PFSK-1 (cell line): ENCODE data around the gene PSKH1.

Experiments
- FOXP2 ChIP-seq: optimal IDR thresholded peaks from 2 replicates; pipeline ENCODE3; 2011; ENCODE audit warnings: borderline replicate concordance, control low read depth, inconsistent platforms; ENCODE audit not compliant: insufficient read depth; ENCODE audit errors: extremely low read length, extremely low read depth
- POLR2AphosphoS5 ChIP-seq: IDR thresholded peaks from 2 replicates; pipeline ENCODE4 v1.6.1; 2012; ENCODE audit warnings: low read depth, mild to moderate bottlenecking, control low read depth, low read length, moderate library complexity
- REST ChIP-seq, 2 experiments: IDR thresholded peaks; 2 replicates each; pipeline versions ENCODE4 v1.6.1 to v1.8.0; 2011 to 2012; ENCODE audit warnings: low read depth in 2 of 2, low read length in 2 of 2, control low read depth in 1 of 2, inconsistent platforms in 1 of 2, mild to moderate bottlenecking in 1 of 2, moderate library complexity in 1 of 2; ENCODE audit not compliant: insufficient read depth in 1 of 2
- SIN3A ChIP-seq: IDR thresholded peaks from 2 replicates; pipeline ENCODE4 v1.6.1; 2012; ENCODE audit warnings: mild to moderate bottlenecking, low read length, moderate library complexity, borderline replicate concordance; ENCODE audit not compliant: insufficient read depth
- TAF1 ChIP-seq: IDR thresholded peaks from 2 replicates; pipeline ENCODE4 v1.6.1; 2012; ENCODE audit warnings: low read length, control low read depth, borderline replicate concordance; ENCODE audit not compliant: insufficient read depth

PSKH1 gene

DNA sequence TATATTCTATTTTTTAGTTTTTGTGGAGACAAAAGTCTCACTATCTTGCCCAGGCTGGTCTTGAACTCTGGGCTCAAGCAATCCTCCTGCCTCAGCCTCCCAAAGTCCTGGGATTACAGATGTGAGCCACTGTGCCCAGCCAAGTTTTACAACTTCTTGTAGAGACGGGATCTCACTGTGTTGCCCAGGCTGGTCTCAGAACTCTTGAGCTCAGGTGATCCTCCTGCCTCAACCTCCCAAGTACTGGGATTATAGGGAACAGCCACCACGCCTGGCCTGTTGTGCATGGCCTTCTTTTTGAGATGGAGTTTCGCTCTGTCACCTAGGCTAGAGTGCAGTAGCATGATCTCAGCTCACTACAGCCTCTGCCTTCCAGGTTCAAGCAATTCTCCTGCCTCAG, 39.4 kb upstream of the PSKH1 start:
- TF ChIP-seq POLR2AphosphoS5, result no peak

- TF ChIP-seq REST (IDR thresholded peaks at IDR 0.05; ENCODE audit: insufficient read depth in 1 of 2, low read depth in 2 of 2, low read length in 2 of 2) (no peak), SIN3A (no peak), POLR2AphosphoS5 (no peak), TAF1 (no peak), FOXP2 (no peak)
These were observed 37.3 kb upstream of the PSKH1 start for GRCh38 chr16:67855789-67856188.

GRCh38 chr16:67856927-67857546, 36.0 kb upstream of the PSKH1 start:
- TF ChIP-seq REST (IDR thresholded peaks at IDR 0.05; ENCODE audit: insufficient read depth in 1 of 2, low read depth in 2 of 2, low read length in 2 of 2), result no peak
- no peak for TF ChIP-seq TAF1
- no peak for TF ChIP-seq FOXP2
- no peak for TF ChIP-seq POLR2AphosphoS5
- no peak for TF ChIP-seq SIN3A

- TF ChIP-seq POLR2AphosphoS5 (no peak), TAF1 (no peak), SIN3A (no peak), REST (IDR thresholded peaks at IDR 0.05; ENCODE audit: insufficient read depth in 1 of 2, low read depth in 2 of 2, low read length in 2 of 2) (no peak), FOXP2 (no peak)
These were observed 35.4 kb upstream of the PSKH1 start for GRCh38 chr16:67857547-67858233.

DNA sequence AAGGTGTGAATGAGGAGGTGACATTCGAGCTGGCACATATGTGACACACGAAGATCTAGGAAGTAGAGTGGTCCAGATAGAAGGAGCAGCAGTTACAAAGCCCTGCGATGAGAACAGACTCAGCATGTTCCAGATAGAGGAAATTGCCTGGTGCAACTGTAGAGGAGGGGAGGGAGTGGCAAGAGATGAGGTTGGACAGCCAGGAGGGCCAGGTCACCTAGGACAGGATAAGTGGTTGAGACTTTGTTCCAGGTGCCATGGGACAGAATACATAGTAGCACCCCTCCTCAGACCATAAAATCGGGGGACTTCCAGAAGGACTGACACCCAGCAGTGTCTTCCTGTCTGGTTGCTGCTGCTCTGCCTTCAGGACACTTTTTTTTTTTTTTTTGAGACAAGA, 34.6 kb upstream of the PSKH1 start:
- TF ChIP-seq SIN3A, result no peak
- TF ChIP-seq POLR2AphosphoS5, result no peak
- no peak for TF ChIP-seq TAF1
- TF ChIP-seq FOXP2, result no peak
- no peak for TF ChIP-seq REST (IDR thresholded peaks at IDR 0.05; ENCODE audit: insufficient read depth in 1 of 2, low read depth in 2 of 2, low read length in 2 of 2)
